Duodenal mucosa (tissue), 2 donors: Measurements from ENCODE around the gene CLEC20A.

ENCODE experiments used
- H3K27ac ChIP-seq: one replicate; pipeline ENCODE4 v1.7.0; 2013; ENCODE audit warnings: low read depth, low read length
- H3K27me3 ChIP-seq, 2 donors: one replicate each; pipeline ENCODE4 v1.7.0; 2013; ENCODE audit warnings: low read length in 2 of 2, control low read depth in 1 of 2; ENCODE audit not compliant: insufficient read depth in 2 of 2, control insufficient read depth in 1 of 2
- H3K36me3 ChIP-seq, 2 donors: one replicate each; pipeline ENCODE4 v1.7.0; 2013; ENCODE audit warnings: low read length in 2 of 2, control low read depth in 1 of 2; ENCODE audit not compliant: insufficient read depth in 2 of 2, control insufficient read depth in 1 of 2
- H3K4me1 ChIP-seq, 2 donors: one replicate each; pipeline ENCODE4 v1.7.0; 2013; ENCODE audit warnings: low read length in 2 of 2, control low read depth in 1 of 2; ENCODE audit not compliant: insufficient read depth in 2 of 2, control insufficient read depth in 1 of 2
- H3K4me3 ChIP-seq, 2 donors: one replicate each; pipeline ENCODE4 v1.7.0; 2013; ENCODE audit warnings: low read length in 2 of 2, low read depth in 1 of 2
- H3K9ac ChIP-seq, 2 donors: one replicate each; pipeline ENCODE4 v1.7.0; 2013; ENCODE audit warnings: low read length in 2 of 2, low read depth in 1 of 2
- H3K9me3 ChIP-seq, 2 donors: one replicate each; pipeline ENCODE4 v1.7.0; 2013; ENCODE audit warnings: low read length in 2 of 2, control low read depth in 1 of 2; ENCODE audit not compliant: control insufficient read depth in 1 of 2

Gene CLEC20A

DNA sequence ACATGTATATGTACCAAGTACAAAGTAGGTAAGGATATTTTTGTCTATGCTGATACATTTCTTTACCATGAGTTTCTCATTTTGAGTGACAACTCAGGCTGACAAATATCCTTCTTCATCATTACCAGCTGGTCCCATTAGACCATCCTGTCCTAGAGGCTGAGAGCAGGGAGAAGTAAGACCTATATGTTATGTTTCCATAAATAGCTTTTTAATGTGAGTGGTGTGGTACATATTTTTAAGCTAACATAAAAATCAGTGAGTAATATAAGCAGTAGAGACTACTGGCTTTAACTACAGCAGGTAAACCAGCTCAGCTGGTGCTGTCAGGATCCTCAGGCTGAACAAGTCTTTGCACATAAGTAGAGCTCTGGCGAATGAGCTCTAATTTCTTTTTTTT, 62.4 kb downstream of the CLEC20A start:
- Histone ChIP-seq H3K4me3 (no peak overlapping the region), H3K9ac (no peak overlapping the region), H3K9me3 (no peaks in the 10 kb centered on the region), H3K4me1 (no peaks in the 10 kb centered on the region), H3K27ac (no peak overlapping the region), H3K36me3 (no peaks in the 10 kb centered on the region), H3K27me3 (no peaks in the 10 kb centered on the region)
